Measurements from ENCODE around the gene NCBP3.

NCBP3 gene

GRCh38 chr17:3777366-3778120 lies 68.5 kb downstream of the NCBP3 start:
- H3K36me3 ChIP-seq (ENCODE audit: insufficient read depth, low read length), result no peaks in the 10 kb centered on the region
- H3K9me3 ChIP-seq (ENCODE audit: insufficient read depth, low read depth, low read length), result no peaks in the 10 kb centered on the region
- no peaks in the 10 kb centered on the region for H4K20me1 ChIP-seq (ENCODE audit: insufficient read depth, low read length, poor library complexity, severe bottlenecking)
- H3F3A ChIP-seq (ENCODE audit: low read depth), result no peaks in the 10 kb centered on the region
- H3K79me2 ChIP-seq (ENCODE audit: insufficient read depth, low read length), result no peaks in the 10 kb centered on the region
- H3K4me1 ChIP-seq (ENCODE audit: insufficient read depth, low read length, poor library complexity, severe bottlenecking), result no peaks in the 10 kb centered on the region
- no peak overlapping the region for H3K4me2 ChIP-seq (ENCODE audit: low read depth, low read length, poor library complexity, severe bottlenecking)
- H3K9me2 ChIP-seq (replicated peaks; ENCODE audit: low read depth, low read length), result no peaks in the 10 kb centered on the region
- no peak for TF ChIP-seq EZH2phosphoT487 (IDR thresholded peaks at IDR 0.05; ENCODE audit: borderline replicate concordance)
- TF ChIP-seq, protein P1, sequence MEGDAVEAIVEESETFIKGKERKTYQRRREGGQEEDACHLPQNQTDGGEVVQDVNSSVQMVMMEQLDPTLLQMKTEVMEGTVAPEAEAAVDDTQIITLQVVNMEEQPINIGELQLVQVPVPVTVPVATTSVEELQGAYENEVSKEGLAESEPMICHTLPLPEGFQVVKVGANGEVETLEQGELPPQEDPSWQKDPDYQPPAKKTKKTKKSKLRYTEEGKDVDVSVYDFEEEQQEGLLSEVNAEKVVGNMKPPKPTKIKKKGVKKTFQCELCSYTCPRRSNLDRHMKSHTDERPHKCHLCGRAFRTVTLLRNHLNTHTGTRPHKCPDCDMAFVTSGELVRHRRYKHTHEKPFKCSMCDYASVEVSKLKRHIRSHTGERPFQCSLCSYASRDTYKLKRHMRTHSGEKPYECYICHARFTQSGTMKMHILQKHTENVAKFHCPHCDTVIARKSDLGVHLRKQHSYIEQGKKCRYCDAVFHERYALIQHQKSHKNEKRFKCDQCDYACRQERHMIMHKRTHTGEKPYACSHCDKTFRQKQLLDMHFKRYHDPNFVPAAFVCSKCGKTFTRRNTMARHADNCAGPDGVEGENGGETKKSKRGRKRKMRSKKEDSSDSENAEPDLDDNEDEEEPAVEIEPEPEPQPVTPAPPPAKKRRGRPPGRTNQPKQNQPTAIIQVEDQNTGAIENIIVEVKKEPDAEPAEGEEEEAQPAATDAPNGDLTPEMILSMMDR (conservative IDR thresholded peaks at IDR 0.05; ENCODE audit: low read length), result no peak
- H3K27me3 ChIP-seq (ENCODE audit: insufficient read depth, low read length, poor library complexity, severe bottlenecking), result no peaks in the 10 kb centered on the region
- no peak overlapping the region for H3K9ac ChIP-seq (ENCODE audit: low read depth, low read length, poor library complexity, severe bottlenecking)
- no peak overlapping the region for H3K4me3 ChIP-seq (ENCODE audit: low read length, poor library complexity, severe bottlenecking)
- no peak overlapping the region for H2AFZ ChIP-seq (ENCODE audit: low read length)

- H3K9ac ChIP-seq (ENCODE audit: low read depth, low read length, poor library complexity, severe bottlenecking), result no peak overlapping the region
- H3K36me3 ChIP-seq (ENCODE audit: insufficient read depth, low read length), result no peaks in the 10 kb centered on the region
- 0 out of 2 replicates have a peak, but pooled peaks cover 4% of the 10 kb centered on the region for H3F3A ChIP-seq (ENCODE audit: low read depth)
- no peak overlapping the region for H3K4me3 ChIP-seq (ENCODE audit: low read length, poor library complexity, severe bottlenecking)
- no peaks in the 10 kb centered on the region for H3K79me2 ChIP-seq (ENCODE audit: insufficient read depth, low read length)
- H3K9me3 ChIP-seq (ENCODE audit: insufficient read depth, low read depth, low read length), result no peaks in the 10 kb centered on the region
- no peaks in the 10 kb centered on the region for H3K9me2 ChIP-seq (replicated peaks; ENCODE audit: low read depth, low read length)
- peaks cover 32% of the 10 kb centered on the region for H3K4me1 ChIP-seq (ENCODE audit: insufficient read depth, low read length, poor library complexity, severe bottlenecking)
- H3K4me2 ChIP-seq (ENCODE audit: low read depth, low read length, poor library complexity, severe bottlenecking), result no peak overlapping the region
- H4K20me1 ChIP-seq (ENCODE audit: insufficient read depth, low read length, poor library complexity, severe bottlenecking), result no peaks in the 10 kb centered on the region
- no peaks in the 10 kb centered on the region for H3K27me3 ChIP-seq (ENCODE audit: insufficient read depth, low read length, poor library complexity, severe bottlenecking)
- TF ChIP-seq, protein P1 (conservative IDR thresholded peaks at IDR 0.05; ENCODE audit: low read length), result no peak
- no peak for TF ChIP-seq EZH2phosphoT487 (IDR thresholded peaks at IDR 0.05; ENCODE audit: borderline replicate concordance)
- no peak overlapping the region for H2AFZ ChIP-seq (ENCODE audit: low read length)
Observed at GRCh38 chr17:3773966-3774365, 72.1 kb downstream of the NCBP3 start.

DNA sequence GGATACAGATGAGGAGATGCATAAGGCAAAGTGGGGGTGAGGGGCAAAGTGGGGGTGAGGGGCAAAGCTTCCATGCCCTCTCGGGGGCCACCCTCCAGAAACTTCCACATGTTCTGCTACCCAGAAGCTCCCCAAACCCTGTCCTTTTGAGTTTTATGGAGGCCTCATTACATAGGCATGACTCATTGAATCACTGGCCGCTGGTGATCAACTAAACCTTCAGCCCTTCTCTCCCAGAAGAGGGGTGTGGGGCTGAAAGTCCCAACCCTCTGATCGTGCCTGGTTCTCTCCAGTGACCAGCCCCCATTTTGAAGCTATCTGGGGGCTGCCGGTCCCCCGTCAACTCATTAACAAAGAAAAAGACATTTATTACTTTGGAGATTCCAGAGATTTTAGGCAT lies 72.5 kb downstream of the NCBP3 start:
- no peaks in the 10 kb centered on the region for H3K36me3 ChIP-seq (ENCODE audit: insufficient read depth, low read length)
- H3K27me3 ChIP-seq (ENCODE audit: insufficient read depth, low read length, poor library complexity, severe bottlenecking), result no peaks in the 10 kb centered on the region
- H3F3A ChIP-seq (ENCODE audit: low read depth), result 0 out of 2 replicates have a peak, but pooled peaks cover 4% of the 10 kb centered on the region
- peaks cover 36% of the 10 kb centered on the region for H3K4me1 ChIP-seq (ENCODE audit: insufficient read depth, low read length, poor library complexity, severe bottlenecking)
- no peak overlapping the region for H3K9ac ChIP-seq (ENCODE audit: low read depth, low read length, poor library complexity, severe bottlenecking)
- H3K9me2 ChIP-seq (replicated peaks; ENCODE audit: low read depth, low read length), result no peaks in the 10 kb centered on the region
- H4K20me1 ChIP-seq (ENCODE audit: insufficient read depth, low read length, poor library complexity, severe bottlenecking), result no peaks in the 10 kb centered on the region
- no peak overlapping the region for H3K4me3 ChIP-seq (ENCODE audit: low read length, poor library complexity, severe bottlenecking)
- H3K9me3 ChIP-seq (ENCODE audit: insufficient read depth, low read depth, low read length), result no peaks in the 10 kb centered on the region
- no peak for TF ChIP-seq EZH2phosphoT487 (IDR thresholded peaks at IDR 0.05; ENCODE audit: borderline replicate concordance)
- TF ChIP-seq, protein P1 (conservative IDR thresholded peaks at IDR 0.05; ENCODE audit: low read length), result no peak
- H3K79me2 ChIP-seq (ENCODE audit: insufficient read depth, low read length), result no peaks in the 10 kb centered on the region
- no peak overlapping the region for H3K4me2 ChIP-seq (ENCODE audit: low read depth, low read length, poor library complexity, severe bottlenecking)
- H2AFZ ChIP-seq (ENCODE audit: low read length), result no peak overlapping the region
